K562 treated with DMSO at 1 percent for 48 hours (cell line): ENCODE data around the gene OR52W1. TPM values are rescaled to one million over a fixed set of nuclear protein-coding genes. Genes with fewer than 3 reads are reported as not detected.

Experiments used
- total RNA-seq: library from RNA; unstranded; fragments of 300-600 nt; gene quantifications from 2 replicates; pipeline ENCODE4 v1.2.3, GENCODE V29; 2022; ENCODE audit warnings: low replicate concordance; ENCODE audit errors: extremely low read depth

Gene OR52W1
- not detected in 2 replicates for total RNA-seq

GRCh38 chr11:6199174-6199810 lies at the start of gene OR52W1:
OR52W1 (plus strand) TSS chr11:6199224; CDS start chr11:6199224, 0 bp downstream.

DNA sequence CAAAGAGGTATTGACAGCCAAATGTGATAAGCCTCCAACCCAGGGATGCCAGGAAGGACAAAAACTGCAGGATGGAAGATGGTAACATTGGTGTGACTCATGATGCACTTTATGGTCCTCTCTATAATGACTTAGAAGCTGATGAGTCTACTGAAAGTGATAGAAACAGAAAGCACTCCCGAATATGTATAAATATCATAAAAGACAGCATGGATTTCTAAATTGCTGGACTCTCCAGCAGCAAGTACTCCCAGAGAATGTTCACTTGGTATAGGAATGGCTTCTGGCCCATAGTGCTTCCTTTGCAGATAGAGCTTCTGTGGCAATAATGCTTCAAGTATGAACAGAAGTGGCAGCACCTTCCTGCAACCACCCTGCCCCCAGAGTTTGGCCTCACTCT lies 28.8 kb upstream of the OR52W1 start, which contains the start of gene OR52B2:
TSS of gene OR52B2 (minus strand) at position 101 of the 400 bp plus-strand sequence. CDS start at position 101, 0 bp downstream.

DNA sequence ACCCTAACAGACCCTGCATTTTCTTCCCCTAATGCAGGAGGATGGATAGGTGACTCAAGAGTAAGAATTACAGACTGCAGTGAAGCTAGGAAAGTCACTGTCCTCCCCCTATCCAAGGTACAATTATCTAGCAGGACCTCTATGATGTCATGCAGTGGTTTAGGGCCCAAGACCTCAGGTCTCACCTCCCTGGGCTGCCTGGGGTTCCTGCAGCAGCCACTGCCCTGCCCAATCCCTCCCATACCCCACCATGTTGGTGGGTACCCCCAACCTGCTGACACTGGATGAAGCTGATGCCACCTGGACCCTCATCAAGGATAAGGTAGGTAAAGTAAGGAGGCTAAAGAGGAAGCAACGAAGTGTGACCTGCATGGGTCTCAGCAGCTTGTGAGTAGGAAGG lies 6.3 kb downstream of the OR52W1 start, which contains the start of gene C11orf42:
TSS of gene C11orf42 (plus strand) at position 192 of the 400 bp plus-strand sequence. CDS start at position 251, 59 bp downstream.

DNA sequence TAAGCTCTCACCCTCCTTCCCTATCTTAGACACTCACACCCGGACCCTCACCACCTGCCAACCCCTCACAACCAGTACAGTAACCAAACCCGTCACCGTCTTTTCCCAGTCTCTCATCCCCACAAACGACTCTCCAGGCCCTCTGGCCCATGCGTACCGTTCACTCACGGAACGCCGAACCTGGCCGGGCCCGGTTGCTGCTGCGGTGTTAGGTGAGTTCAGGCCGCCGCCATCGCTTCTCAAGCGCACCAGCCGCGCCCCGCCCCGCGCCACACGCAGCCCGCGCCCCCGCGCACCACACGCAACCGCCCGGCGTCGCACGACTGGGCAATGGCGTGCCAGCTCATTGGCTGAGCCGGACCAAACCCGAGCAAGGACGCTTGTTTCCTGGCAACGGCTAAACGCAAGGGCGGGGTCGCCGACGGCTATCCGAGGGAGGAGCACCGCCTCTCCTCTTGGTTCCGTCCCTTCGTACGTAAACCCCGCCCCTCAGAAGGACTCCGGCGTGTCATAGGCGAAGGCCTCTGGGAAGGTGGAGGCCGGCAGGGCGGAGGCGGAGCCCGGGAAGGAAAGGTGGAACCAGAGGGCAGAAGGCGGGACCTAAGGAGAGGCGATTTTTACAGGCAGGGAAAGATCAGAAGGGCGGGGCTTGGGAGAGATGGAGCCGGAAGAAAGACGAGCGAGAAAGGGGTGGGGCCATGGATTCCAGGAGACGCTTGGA lies 35.5 kb downstream of the OR52W1 start, which contains the start of gene FHIP1B:
TSS of gene FHIP1B (minus strand) at position 250 of the 721 bp plus-strand sequence. CDS start 10,120 bp downstream, outside the sequence.

DNA sequence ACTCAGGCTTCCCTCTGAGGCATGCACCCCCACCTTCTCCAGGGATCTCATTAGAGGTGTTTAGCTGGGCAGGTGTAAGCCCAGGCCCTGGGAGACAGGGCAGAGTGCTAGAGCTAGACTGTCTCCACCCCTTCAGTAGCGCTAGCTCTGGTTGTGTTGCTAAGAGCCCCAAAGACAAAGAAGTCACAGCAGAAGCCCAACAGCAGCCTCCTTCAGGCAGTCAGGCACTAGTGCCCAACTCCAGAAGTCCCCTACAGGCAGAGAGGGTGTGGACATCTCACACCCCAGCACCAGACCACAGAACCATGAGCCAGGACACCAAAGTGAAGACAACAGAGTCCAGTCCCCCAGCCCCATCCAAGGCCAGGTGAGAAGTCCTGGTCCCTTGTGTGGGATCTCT lies 39.9 kb downstream of the OR52W1 start, which contains the start of gene CNGA4:
TSS of gene CNGA4 (plus strand) at position 188 of the 400 bp plus-strand sequence. CDS start at position 306, 118 bp downstream.

Other genes starting within 250 kb of the OR52W1 start
- not detected in 2 replicates for gene OR56A5, start 230.7 kb upstream of the OR52W1 start, total RNA-seq
- gene OR52L1, start 212.2 kb upstream of the OR52W1 start, total RNA-seq: not detected in 2 replicates
- gene OR56A4, start 192.3 kb upstream of the OR52W1 start, total RNA-seq: not detected in 2 replicates
- not detected in 2 replicates for gene OR56A1, start 168.5 kb upstream of the OR52W1 start, total RNA-seq
- gene OR56B4, start 91.5 kb upstream of the OR52W1 start, total RNA-seq: not detected in 2 replicates
- not detected in 2 replicates for gene OR52B2, start 28.9 kb upstream of the OR52W1 start, total RNA-seq
- not detected in 2 replicates for gene C11orf42, start 6.3 kb downstream of the OR52W1 start, total RNA-seq
- gene FHIP1B, start 35.4 kb downstream of the OR52W1 start, total RNA-seq: not detected in 2 replicates
- gene CNGA4, start 39.9 kb downstream of the OR52W1 start, total RNA-seq: not detected in 2 replicates
- not detected in 2 replicates for gene CCKBR, start 60.6 kb downstream of the OR52W1 start, total RNA-seq
- not detected in 2 replicates for gene CAVIN3, start 121.3 kb downstream of the OR52W1 start, total RNA-seq
- gene SMPD1, start 191.2 kb downstream of the OR52W1 start, total RNA-seq: not detected in 2 replicates
- gene APBB1, start 219.9 kb downstream of the OR52W1 start, total RNA-seq: not detected in 2 replicates
- not detected in 2 replicates for gene HPX, start 241.8 kb downstream of the OR52W1 start, total RNA-seq